GM13976 (cell line): ENCODE results near the gene UBR2.

ENCODE experiments used
- DNase-seq: peaks from one replicate; pipeline ENCODE4 v3.0.0; 2012; ENCODE audit warnings: low spot score
- in situ Hi-C: fragments of 300-500 bp; cut with MboI; formaldehyde crosslinking; loops from one replicate; pipeline ENCODE4 v1.12.0; 2022; ENCODE audit warnings: low sequenced_read_pairs, mixed read lengths, inconsistent platforms; ENCODE audit not compliant: unreplicated experiment
- TF ChIP-seq, protein P1 (sequence below): IDR thresholded peaks from 2 replicates; pipeline ENCODE4 v1.5.1; 2012; ENCODE audit warnings: borderline replicate concordance, mild to moderate bottlenecking; ENCODE audit not compliant: insufficient read depth; ENCODE audit errors: extremely low read depth, missing control alignments, control extremely low read depth

Gene UBR2

DNA sequence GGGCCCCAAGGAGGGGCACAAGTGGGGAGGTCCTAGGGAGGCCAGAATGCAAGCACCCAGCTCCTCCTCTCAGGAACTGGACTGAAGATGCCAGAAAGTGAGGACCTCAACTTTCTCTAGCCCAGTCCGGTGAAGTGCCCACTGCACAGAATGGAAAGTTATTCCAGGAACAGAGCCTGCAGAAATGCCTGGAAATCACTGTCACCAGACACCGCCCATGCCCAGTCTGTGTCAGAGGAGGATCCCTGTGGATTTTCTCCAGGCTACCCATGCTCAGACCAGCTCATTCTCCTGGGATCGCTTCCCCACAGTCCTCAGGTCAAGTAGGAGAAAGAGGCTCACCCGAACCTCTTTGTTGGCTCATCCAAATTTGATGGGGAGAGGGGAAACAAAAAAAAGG, 152.0 kb downstream of the UBR2 start:
- no peak for DNase-seq
- TF ChIP-seq, protein P1, sequence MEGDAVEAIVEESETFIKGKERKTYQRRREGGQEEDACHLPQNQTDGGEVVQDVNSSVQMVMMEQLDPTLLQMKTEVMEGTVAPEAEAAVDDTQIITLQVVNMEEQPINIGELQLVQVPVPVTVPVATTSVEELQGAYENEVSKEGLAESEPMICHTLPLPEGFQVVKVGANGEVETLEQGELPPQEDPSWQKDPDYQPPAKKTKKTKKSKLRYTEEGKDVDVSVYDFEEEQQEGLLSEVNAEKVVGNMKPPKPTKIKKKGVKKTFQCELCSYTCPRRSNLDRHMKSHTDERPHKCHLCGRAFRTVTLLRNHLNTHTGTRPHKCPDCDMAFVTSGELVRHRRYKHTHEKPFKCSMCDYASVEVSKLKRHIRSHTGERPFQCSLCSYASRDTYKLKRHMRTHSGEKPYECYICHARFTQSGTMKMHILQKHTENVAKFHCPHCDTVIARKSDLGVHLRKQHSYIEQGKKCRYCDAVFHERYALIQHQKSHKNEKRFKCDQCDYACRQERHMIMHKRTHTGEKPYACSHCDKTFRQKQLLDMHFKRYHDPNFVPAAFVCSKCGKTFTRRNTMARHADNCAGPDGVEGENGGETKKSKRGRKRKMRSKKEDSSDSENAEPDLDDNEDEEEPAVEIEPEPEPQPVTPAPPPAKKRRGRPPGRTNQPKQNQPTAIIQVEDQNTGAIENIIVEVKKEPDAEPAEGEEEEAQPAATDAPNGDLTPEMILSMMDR: no peak
- in situ Hi-C loops: no loop called here

DNA sequence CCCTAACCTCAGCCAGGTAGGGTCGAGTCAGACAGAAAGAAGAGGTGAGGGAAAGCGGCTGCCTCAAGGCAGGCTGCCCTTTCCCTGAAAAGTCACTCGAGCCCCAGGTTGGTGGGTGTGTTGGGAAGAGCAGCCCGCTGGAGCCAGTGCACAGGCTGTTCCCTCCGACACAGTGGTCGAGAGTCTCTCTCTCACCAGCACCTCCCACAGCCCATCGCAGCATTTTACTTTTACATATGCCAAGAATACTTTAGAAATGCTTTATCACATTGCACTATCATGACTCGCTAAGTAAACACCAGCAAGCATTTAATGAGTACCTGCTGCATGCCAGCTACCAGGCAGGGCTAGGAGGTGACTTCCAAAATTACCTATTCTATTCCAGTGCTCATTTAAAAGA, 156.9 kb downstream of the UBR2 start:
- DNase-seq: no peak
- in situ Hi-C loops: no loop called here
- TF ChIP-seq, protein P1: no peak

DNA sequence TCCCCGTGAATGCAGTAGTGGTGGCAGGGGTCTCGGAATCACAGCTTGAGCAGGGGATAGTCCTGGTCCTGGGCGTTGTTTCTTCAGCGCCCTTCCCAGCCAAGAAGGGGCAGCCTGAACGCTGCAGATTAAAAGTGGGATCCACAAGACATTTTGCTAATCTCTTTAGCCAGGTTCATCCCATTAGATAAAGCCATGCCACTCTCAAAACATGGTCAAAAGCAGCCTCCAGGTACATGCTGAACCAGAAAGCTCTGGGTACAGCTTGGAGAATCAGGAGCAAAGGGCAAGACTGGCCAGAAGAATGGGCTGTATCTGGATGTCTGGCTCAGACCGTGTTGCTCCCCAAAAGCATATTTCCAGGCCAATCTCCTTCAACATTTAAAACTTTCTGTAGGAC, 158.7 kb downstream of the UBR2 start, which contains the start of gene PRPH2:
TSS of gene PRPH2 (minus strand) at position 101 of the 400 bp plus-strand sequence. CDS start 263 bp downstream, outside the sequence.
- TF ChIP-seq, protein P1: no peak
- in situ Hi-C loops: no loop called here
- no peak for DNase-seq

DNA sequence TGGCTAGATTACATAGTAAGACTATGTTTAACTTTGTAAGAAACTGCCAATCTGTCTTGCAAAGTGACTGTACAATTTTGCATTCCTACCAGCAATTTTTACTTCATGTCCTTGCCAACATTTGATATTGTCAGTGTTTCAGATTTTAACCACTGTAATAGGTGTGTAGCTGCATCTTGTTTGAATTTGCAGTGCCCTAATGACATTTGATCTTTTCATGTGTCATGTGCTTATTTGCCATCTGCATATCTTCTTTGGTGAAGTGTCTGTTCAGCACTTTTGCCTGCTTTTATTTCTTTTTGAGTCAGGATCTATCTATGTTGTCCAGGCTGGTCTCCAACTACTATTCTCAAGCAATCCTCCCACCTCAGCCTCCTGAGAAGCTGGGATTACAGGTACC, 161.0 kb downstream of the UBR2 start:
- DNase-seq: peak; percentile 1
- in situ Hi-C loops: no loop called here
- TF ChIP-seq, protein P1: no peak

DNA sequence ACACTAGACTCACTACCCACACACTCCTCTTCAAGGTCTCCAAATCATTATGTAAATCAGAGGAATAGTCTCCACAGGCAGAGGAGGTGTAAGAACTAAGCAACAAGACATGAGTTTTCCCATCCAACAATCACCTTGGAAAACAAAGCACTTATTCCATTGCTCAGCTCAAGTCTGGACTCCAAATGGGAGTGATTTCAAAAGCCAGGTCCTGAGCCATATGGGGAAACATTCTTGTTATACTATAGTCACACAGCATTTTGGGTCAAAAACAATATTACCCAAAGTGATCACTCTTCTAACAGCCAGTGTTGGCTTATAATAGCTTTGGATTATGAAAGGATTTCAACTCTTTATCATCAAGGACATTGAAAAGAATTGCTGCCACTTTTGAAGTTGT, 162.2 kb downstream of the UBR2 start:
- TF ChIP-seq, protein P1: no peak
- in situ Hi-C loops: no loop called here
- peak; percentile 7 for DNase-seq

DNA sequence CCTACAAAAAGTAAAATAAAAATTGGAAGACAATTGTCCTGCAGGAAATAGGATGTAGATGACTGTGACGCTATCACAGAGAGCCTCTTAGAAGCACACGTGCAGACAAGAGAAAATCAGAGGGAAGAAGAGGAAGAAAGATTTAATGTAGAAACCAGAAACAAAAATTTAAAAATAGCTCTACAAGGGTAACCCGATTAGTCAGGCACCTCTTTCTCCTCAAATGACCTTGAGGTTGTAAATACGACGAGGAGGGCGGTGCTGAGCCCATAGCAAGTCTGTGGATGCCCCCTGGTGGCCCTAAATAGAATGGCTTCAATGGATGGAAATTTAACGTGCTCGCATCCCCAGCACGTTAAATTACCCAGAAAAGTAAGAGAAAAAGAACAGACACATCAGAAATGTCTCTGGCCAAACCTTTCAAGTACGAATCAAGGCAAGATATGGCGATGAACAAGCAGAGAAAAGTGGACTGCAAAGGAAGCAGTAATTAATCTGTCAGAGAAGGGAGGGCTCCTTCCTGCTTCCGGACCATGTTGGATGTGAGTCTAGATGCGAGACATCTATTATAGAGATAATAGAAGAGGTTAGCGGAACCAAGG, 162.8 kb downstream of the UBR2 start:
- TF ChIP-seq, protein P1: peak; percentile 82
- peak; percentile 86 for DNase-seq
- in situ Hi-C loops: no loop called here
